ENCODE results near the gene SCAP.

The SCAP gene

GRCh38 chr3:47379411-47379899 is 96.3 kb downstream of the SCAP start:
- Mint-ChIP-seq H3K27me3 (ENCODE audit: low read depth) (no peaks in the 10 kb centered on the region), H3K9me3 (no peaks in the 10 kb centered on the region), H3K27ac (peak overlapping the region; percentile 96 to 99 (median 99)), H3K4me3 (peak overlapping the region; percentile 96 to 99 (median 97)), H3K36me3 (ENCODE audit: low read depth) (peaks cover 9% of the 10 kb centered on the region), H3K4me1 (peaks cover 30% of the 10 kb centered on the region)
- TF ChIP-seq, protein P1, sequence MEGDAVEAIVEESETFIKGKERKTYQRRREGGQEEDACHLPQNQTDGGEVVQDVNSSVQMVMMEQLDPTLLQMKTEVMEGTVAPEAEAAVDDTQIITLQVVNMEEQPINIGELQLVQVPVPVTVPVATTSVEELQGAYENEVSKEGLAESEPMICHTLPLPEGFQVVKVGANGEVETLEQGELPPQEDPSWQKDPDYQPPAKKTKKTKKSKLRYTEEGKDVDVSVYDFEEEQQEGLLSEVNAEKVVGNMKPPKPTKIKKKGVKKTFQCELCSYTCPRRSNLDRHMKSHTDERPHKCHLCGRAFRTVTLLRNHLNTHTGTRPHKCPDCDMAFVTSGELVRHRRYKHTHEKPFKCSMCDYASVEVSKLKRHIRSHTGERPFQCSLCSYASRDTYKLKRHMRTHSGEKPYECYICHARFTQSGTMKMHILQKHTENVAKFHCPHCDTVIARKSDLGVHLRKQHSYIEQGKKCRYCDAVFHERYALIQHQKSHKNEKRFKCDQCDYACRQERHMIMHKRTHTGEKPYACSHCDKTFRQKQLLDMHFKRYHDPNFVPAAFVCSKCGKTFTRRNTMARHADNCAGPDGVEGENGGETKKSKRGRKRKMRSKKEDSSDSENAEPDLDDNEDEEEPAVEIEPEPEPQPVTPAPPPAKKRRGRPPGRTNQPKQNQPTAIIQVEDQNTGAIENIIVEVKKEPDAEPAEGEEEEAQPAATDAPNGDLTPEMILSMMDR (IDR thresholded peaks at IDR 0.05; ENCODE audit: unreplicated experiment in 3 of 3): no peak

DNA sequence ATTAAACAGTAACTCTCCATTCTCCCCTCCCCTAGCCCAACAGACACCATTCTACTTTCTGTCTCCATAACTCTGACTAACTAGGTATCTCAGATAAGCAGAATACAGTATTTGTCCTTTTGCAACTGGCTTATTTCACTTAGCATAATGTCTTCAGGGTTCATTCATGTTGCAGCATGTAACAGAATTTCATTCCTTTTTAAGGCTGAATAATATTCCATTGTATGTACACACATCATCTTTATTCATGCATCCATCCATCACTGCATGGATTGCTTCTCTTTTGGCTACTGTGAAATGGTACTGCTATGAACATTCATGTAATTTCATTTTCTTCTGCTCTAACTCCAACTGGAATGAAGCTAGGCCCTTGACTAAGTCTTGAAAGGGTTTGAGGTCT is 96.9 kb downstream of the SCAP start:
- Mint-ChIP-seq H3K9me3 (no peaks in the 10 kb centered on the region), H3K4me3 (peak overlapping the region; percentile 40 to 97 (median 52)), H3K27me3 (ENCODE audit: low read depth) (no peaks in the 10 kb centered on the region), H3K4me1 (peaks cover 30% of the 10 kb centered on the region), H3K27ac (peak overlapping the region in 1 of 3 experiments; percentile 59), H3K36me3 (ENCODE audit: low read depth) (peaks cover 8% of the 10 kb centered on the region)
- TF ChIP-seq, protein P1 (IDR thresholded peaks at IDR 0.05; ENCODE audit: unreplicated experiment in 3 of 3): no peak

- Mint-ChIP-seq H3K4me3 (peak overlapping the region in 2 of 3 experiments; percentile 13 to 24), H3K36me3 (ENCODE audit: low read depth) (no peaks in the 10 kb centered on the region), H3K27ac (no peak overlapping the region), H3K27me3 (ENCODE audit: low read depth) (no peaks in the 10 kb centered on the region), H3K4me1 (peaks cover 19% of the 10 kb centered on the region), H3K9me3 (no peaks in the 10 kb centered on the region)
- TF ChIP-seq, protein P1 (IDR thresholded peaks at IDR 0.05; ENCODE audit: unreplicated experiment in 3 of 3): no peak
These were observed 98.6 kb downstream of the SCAP start for GRCh38 chr3:47377186-47377585.

DNA sequence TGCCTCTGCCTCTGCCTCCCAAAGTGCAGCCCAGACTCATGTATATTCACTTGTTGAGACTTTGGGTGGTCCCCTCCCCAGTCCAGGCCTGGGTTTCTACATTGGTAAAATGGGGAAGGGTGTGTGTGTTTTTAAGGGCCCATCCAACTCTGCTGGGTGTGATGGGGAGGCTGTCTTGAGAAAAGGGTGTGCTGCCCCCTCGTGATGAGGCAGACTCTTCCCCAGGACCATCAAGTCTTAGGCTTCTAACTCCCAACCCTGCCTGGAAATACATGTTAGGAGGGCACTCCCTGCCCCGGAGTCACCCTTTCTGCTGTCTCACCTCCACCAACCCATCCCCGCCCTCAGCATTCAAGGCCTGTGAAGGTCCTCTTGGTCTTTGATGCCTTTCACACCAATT is 99.3 kb downstream of the SCAP start:
- no peaks in the 10 kb centered on the region for H3K36me3 Mint-ChIP-seq (ENCODE audit: low read depth)
- no peaks in the 10 kb centered on the region for H3K9me3 Mint-ChIP-seq
- no peak overlapping the region for H3K4me3 Mint-ChIP-seq
- peaks cover 13% of the 10 kb centered on the region for H3K4me1 Mint-ChIP-seq
- H3K27me3 Mint-ChIP-seq (ENCODE audit: low read depth): no peaks in the 10 kb centered on the region
- TF ChIP-seq, protein P1 (IDR thresholded peaks at IDR 0.05; ENCODE audit: unreplicated experiment in 3 of 3): no peak
- H3K27ac Mint-ChIP-seq: no peak overlapping the region

- TF ChIP-seq, protein P1 (IDR thresholded peaks at IDR 0.05; ENCODE audit: unreplicated experiment in 3 of 3): no peak
- Mint-ChIP-seq H3K27ac (no peak overlapping the region), H3K27me3 (ENCODE audit: low read depth) (peaks cover 5% of the 10 kb centered on the region), H3K36me3 (ENCODE audit: low read depth) (no peaks in the 10 kb centered on the region), H3K4me1 (peaks cover 2% of the 10 kb centered on the region), H3K4me3 (no peak overlapping the region), H3K9me3 (no peaks in the 10 kb centered on the region)
These were observed 101.2 kb downstream of the SCAP start for GRCh38 chr3:47374587-47374986.
